Ishikawa (cell line): Measurements from ENCODE around the gene SAMD8.
A peak's percentile ranks its signal among the peaks of the same experiment; 100 is the strongest.

Source experiments
- CEBPB ChIP-seq: IDR thresholded peaks from 2 replicates; pipeline ENCODE4 v1.6.1; 2012
- CREB1 ChIP-seq: IDR thresholded peaks from 2 replicates; pipeline ENCODE4 v1.6.1; 2012; ENCODE audit warnings: low read depth
- EGR1 ChIP-seq: IDR thresholded peaks from 2 replicates; pipeline ENCODE4 v1.6.1; 2012
- EP300 ChIP-seq: IDR thresholded peaks from 2 replicates; pipeline ENCODE4 v1.6.1; 2012; ENCODE audit warnings: borderline replicate concordance
- FOXM1 ChIP-seq: IDR thresholded peaks from 2 replicates; pipeline ENCODE4 v1.6.1; 2012; ENCODE audit warnings: low read depth, borderline replicate concordance
- MAX ChIP-seq: IDR thresholded peaks from 2 replicates; pipeline ENCODE4 v1.6.1; 2012
- NFIC ChIP-seq: IDR thresholded peaks from 2 replicates; pipeline ENCODE4 v1.6.1; 2012
- RAD21 ChIP-seq: IDR thresholded peaks from 2 replicates; pipeline ENCODE4 v1.6.1; 2012; ENCODE audit warnings: low read depth
- REST ChIP-seq: IDR thresholded peaks from 2 replicates; pipeline ENCODE4 v1.6.1; 2012; ENCODE audit warnings: low read depth, mild to moderate bottlenecking
- TAF1 ChIP-seq: IDR thresholded peaks from 2 replicates; pipeline ENCODE4 v1.6.1; 2012; ENCODE audit warnings: low read depth, mild to moderate bottlenecking
- TCF12 ChIP-seq: IDR thresholded peaks from 2 replicates; pipeline ENCODE4 v1.6.1; 2012; ENCODE audit warnings: low read depth
- TEAD4 ChIP-seq: IDR thresholded peaks from 2 replicates; pipeline ENCODE4 v1.6.1; 2012
- USF1 ChIP-seq: IDR thresholded peaks from 2 replicates; pipeline ENCODE4 v1.6.1; 2012
- YY1 ChIP-seq: IDR thresholded peaks from 2 replicates; pipeline ENCODE4 v1.6.1; 2012; ENCODE audit warnings: low read depth
- ZBTB7A ChIP-seq: IDR thresholded peaks from 2 replicates; pipeline ENCODE4 v1.6.1; 2012; ENCODE audit warnings: low read depth

The SAMD8 gene

GRCh38 chr10:75176736-75177135 lies 65.3 kb downstream of the SAMD8 start:
- TF ChIP-seq YY1, result no peak
- no peak for TF ChIP-seq MAX
- TF ChIP-seq USF1, result no peak
- TF ChIP-seq NFIC, result no peak
- no peak for TF ChIP-seq RAD21
- no peak for TF ChIP-seq EP300
- no peak for TF ChIP-seq REST
- no peak for TF ChIP-seq FOXM1
- TF ChIP-seq TCF12, result no peak
- no peak for TF ChIP-seq CREB1
- TF ChIP-seq TEAD4, result no peak

GRCh38 chr10:75179657-75180177 lies 68.3 kb downstream of the SAMD8 start:
- TF ChIP-seq NFIC (no peak), CEBPB (no peak), TAF1 (no peak), YY1 (no peak), TEAD4 (no peak)

GRCh38 chr10:75180592-75180991 lies 69.1 kb downstream of the SAMD8 start:
- no peak for TF ChIP-seq CREB1
- TF ChIP-seq TEAD4, result no peak

- no peak for TF ChIP-seq TCF12
- no peak for TF ChIP-seq ZBTB7A
- TF ChIP-seq CEBPB, result no peak
- TF ChIP-seq TAF1, result no peak
- no peak for TF ChIP-seq REST
- no peak for TF ChIP-seq NFIC
- no peak for TF ChIP-seq CREB1
- no peak for TF ChIP-seq EP300
- TF ChIP-seq YY1, result no peak
- TF ChIP-seq FOXM1, result no peak
- no peak for TF ChIP-seq RAD21
- TF ChIP-seq USF1, result no peak
- no peak for TF ChIP-seq MAX
- TF ChIP-seq TEAD4, result no peak
- TF ChIP-seq EGR1, result no peak
Observed at GRCh38 chr10:75181073-75181472, 69.6 kb downstream of the SAMD8 start.

GRCh38 chr10:75186310-75186709 lies 74.9 kb downstream of the SAMD8 start:
- TF ChIP-seq TCF12, result no peak
- no peak for TF ChIP-seq MAX
- TF ChIP-seq FOXM1, result no peak
- TF ChIP-seq RAD21, result no peak
- no peak for TF ChIP-seq EP300
- no peak for TF ChIP-seq ZBTB7A
- no peak for TF ChIP-seq YY1
- no peak for TF ChIP-seq CEBPB
- TF ChIP-seq EGR1, result no peak
- no peak for TF ChIP-seq CREB1
- no peak for TF ChIP-seq USF1
- no peak for TF ChIP-seq TAF1

GRCh38 chr10:75187961-75188426 lies 76.5 kb downstream of the SAMD8 start:
- peak; percentile 89 for TF ChIP-seq RAD21
- no peak for TF ChIP-seq ZBTB7A
